Activated CD8-positive, alpha-beta T cell treated with anti-CD3 and anti-CD28 coated beads for 36 hours (primary cell): ENCODE results near the gene HECTD1. TPM values are rescaled to one million over a fixed set of nuclear protein-coding genes. Genes with fewer than 3 reads are reported as not detected.

Experiments used
- ATAC-seq: fragments of 200-7000 bp; cut with Tn5 transposase; one replicate; pipeline ENCODE4 v1.10.0; 2021; ENCODE audit warnings: mild to moderate bottlenecking, moderate library complexity
- CTCF ChIA-PET: fragments of 350-600 bp; sonication (Branson Sonifier 250); formaldehyde crosslinking; loops from one replicate; lab custom pipeline; 2021; ENCODE audit warnings: antibody characterized with exemption; lab: Charles Lee
- POLR2A ChIA-PET: fragments of 350-600 bp; sonication (Branson Sonifier 250); formaldehyde crosslinking; loops from one replicate; lab custom pipeline; 2021; ENCODE audit warnings: antibody characterized with exemption; lab: Charles Lee
- DNase-seq: peaks from one replicate; pipeline ENCODE4 v3.0.0-alpha.2; 2020
- H3K27ac Mint-ChIP-seq: one replicate; pipeline ENCODE4 v1.8.0; 2021; ENCODE audit warnings: mild to moderate bottlenecking, mixed read lengths
- H3K27me3 Mint-ChIP-seq: one replicate; pipeline ENCODE4 v1.8.0; 2021; ENCODE audit warnings: mixed read lengths
- H3K36me3 Mint-ChIP-seq: one replicate; pipeline ENCODE4 v1.8.0; 2021; ENCODE audit warnings: low read depth, mixed read lengths
- H3K4me1 Mint-ChIP-seq: one replicate; pipeline ENCODE4 v1.8.0; 2021; ENCODE audit warnings: low read depth, mixed read lengths
- H3K4me3 Mint-ChIP-seq: one replicate; pipeline ENCODE4 v1.8.0; 2021; ENCODE audit warnings: mild to moderate bottlenecking, moderate library complexity, mixed read lengths
- H3K9me3 Mint-ChIP-seq: one replicate; pipeline ENCODE4 v1.8.0; 2021; ENCODE audit warnings: mixed read lengths
- CTCF ChIP-seq: fragments of 200-600 bp; IDR thresholded peaks from one replicate; pipeline ENCODE4 v1.8.0; 2022; ENCODE audit warnings: antibody characterized with exemption, mild to moderate bottlenecking
- intact Hi-C: fragments of 100-400 bp; cut with micrococcal nuclease; formaldehyde crosslinking; loops from one replicate; pipeline ENCODE4 v1.10.0; 2022
- total RNA-seq, 2 experiments: library from RNA; stranded (reverse); gene quantifications; one replicate each; pipeline ENCODE4 v1.2.3, GENCODE V29; 2021

Gene HECTD1
- total RNA-seq, 2 experiments from 2014 or later: 78.9 to 82.2 TPM

DNA sequence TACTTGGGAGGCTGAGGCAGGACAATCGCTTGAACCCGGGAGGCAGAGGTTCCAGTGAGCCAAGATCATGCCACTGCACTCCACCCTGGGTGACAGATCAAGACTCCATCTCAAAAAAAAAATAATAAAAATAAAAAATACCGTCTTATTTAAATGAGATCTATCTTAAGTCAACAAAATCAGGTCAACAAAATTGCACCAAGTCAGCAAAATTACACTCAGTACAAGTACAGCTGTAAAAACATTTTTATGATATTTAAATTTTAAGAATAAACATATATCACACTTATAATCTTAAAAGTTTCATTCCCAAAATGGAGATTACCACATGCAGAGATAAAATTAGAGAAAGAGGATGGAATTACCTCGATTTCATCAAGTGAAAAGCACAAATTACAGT lies 33.2 kb downstream of the HECTD1 start:
- peaks cover 25% of the 10 kb centered on the region for H3K36me3 Mint-ChIP-seq
- H3K4me1 Mint-ChIP-seq: no peaks in the 10 kb centered on the region
- CTCF ChIA-PET: no interaction called here
- DNase-seq: no peak
- POLR2A ChIA-PET: no interaction called here
- no peak overlapping the region for H3K27ac Mint-ChIP-seq
- TF ChIP-seq CTCF: no peak
- H3K27me3 Mint-ChIP-seq: no peaks in the 10 kb centered on the region
- no peak overlapping the region for H3K4me3 Mint-ChIP-seq
- ATAC-seq: no peak
- intact Hi-C loops: no loop called here
- no peaks in the 10 kb centered on the region for H3K9me3 Mint-ChIP-seq

- intact Hi-C loops: no loop called here
- ChIA-PET POLR2A (no interaction called here), CTCF (interaction anchor here (0.9 kb wide), 1 partner anchor 210 kb away, joined by 3 read pairs; no protein-coding TSS in a partner anchor)
- no peak for TF ChIP-seq CTCF
- ATAC-seq (no peak), DNase-seq (no peak)
- no peaks in the 10 kb centered on the region for H3K4me1 Mint-ChIP-seq
- no peaks in the 10 kb centered on the region for H3K9me3 Mint-ChIP-seq
- no peaks in the 10 kb centered on the region for H3K27me3 Mint-ChIP-seq
- no peak overlapping the region for H3K27ac Mint-ChIP-seq
- no peak overlapping the region for H3K4me3 Mint-ChIP-seq
- H3K36me3 Mint-ChIP-seq: peaks cover 25% of the 10 kb centered on the region
Observed at GRCh38 chr14:31173120-31173837, 34.3 kb downstream of the HECTD1 start.

DNA sequence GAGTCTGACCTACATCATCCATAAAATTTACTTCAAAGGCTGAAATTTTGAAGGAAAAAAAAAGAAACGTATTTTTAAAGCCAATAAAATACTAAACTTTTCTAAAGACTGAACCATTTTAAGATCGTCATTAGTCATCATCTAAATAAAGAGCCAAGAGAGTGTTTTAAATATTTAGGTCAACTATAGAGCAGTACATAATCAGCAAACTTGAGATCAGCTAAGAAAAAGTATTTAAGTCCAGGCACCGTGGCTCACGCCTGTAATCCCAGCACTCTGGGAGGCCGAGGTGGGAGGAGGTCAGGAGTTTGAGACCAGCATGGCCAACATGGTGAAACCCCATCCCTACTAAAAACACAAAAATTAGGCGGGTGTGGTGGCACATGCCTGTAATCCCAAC lies 35.5 kb downstream of the HECTD1 start:
- DNase-seq (no peak), ATAC-seq (no peak)
- Mint-ChIP-seq H3K27ac (no peak overlapping the region), H3K4me1 (no peaks in the 10 kb centered on the region), H3K36me3 (peaks cover 26% of the 10 kb centered on the region), H3K9me3 (no peaks in the 10 kb centered on the region), H3K4me3 (no peak overlapping the region), H3K27me3 (no peaks in the 10 kb centered on the region)
- POLR2A ChIA-PET: interaction anchor here (0.9 kb wide), 1 partner anchor 36 kb away, joined by 3 read pairs; no protein-coding TSS in a partner anchor
- CTCF ChIA-PET: no interaction called here
- TF ChIP-seq CTCF: no peak
- intact Hi-C loops: no loop called here

DNA sequence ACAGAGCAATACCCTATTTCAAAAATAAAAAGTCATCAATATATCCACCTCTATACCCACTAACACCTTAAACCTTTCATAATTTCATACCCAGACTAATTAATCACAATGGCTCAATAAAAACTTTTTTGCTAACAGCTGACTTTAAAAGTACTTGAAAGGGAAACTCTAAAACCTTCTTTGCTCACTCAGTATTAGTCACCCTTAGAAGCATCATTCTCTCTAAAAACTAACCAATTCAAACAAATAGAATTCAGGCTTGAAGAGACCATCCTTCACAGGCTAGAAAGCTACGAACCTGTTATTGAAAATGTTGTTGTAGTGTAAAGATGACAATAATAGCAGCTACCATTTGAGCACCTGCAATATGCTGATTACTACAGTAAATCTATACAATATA lies 37.2 kb downstream of the HECTD1 start:
- DNase-seq: no peak
- no peak for TF ChIP-seq CTCF
- intact Hi-C loops: no loop called here
- ChIA-PET CTCF (interaction anchor here (1.1 kb wide), 1 partner anchor 10 kb away, joined by 3 read pairs; no protein-coding TSS in a partner anchor), POLR2A (no interaction called here)
- no peak for ATAC-seq
- H3K9me3 Mint-ChIP-seq: no peaks in the 10 kb centered on the region
- no peak overlapping the region for H3K27ac Mint-ChIP-seq
- H3K4me1 Mint-ChIP-seq: no peaks in the 10 kb centered on the region
- H3K27me3 Mint-ChIP-seq: no peaks in the 10 kb centered on the region
- H3K4me3 Mint-ChIP-seq: no peak overlapping the region
- peaks cover 28% of the 10 kb centered on the region for H3K36me3 Mint-ChIP-seq

GRCh38 chr14:31169877-31170276 lies 37.7 kb downstream of the HECTD1 start:
- Mint-ChIP-seq H3K27ac (no peak overlapping the region), H3K4me3 (no peak overlapping the region), H3K4me1 (no peaks in the 10 kb centered on the region), H3K9me3 (no peaks in the 10 kb centered on the region), H3K27me3 (no peaks in the 10 kb centered on the region), H3K36me3 (peaks cover 32% of the 10 kb centered on the region)
- ATAC-seq (no peak), DNase-seq (no peak)
- ChIA-PET CTCF (interaction anchor here (1.1 kb wide), 1 partner anchor 11 kb away, joined by 3 read pairs; no protein-coding TSS in a partner anchor), POLR2A (no interaction called here)
- no peak for TF ChIP-seq CTCF
- intact Hi-C loops: no loop called here
